ENCODE data around the gene ZEB2.

The ZEB2 gene

GRCh38 chr2:144452169-144452988 is 67.5 kb downstream of the ZEB2 start:
- no peak for DNase-seq (ENCODE audit: low read depth in 3 of 3)

- DNase-seq (ENCODE audit: low read depth in 3 of 3), result no peak
Observed at GRCh38 chr2:144451443-144451842, 68.5 kb downstream of the ZEB2 start.

- no peak for DNase-seq (ENCODE audit: low read depth in 3 of 3)
Observed at GRCh38 chr2:144449028-144449406, 70.9 kb downstream of the ZEB2 start.

- no peak for DNase-seq (ENCODE audit: low read depth in 3 of 3)
Observed at GRCh38 chr2:144448389-144449027, 71.4 kb downstream of the ZEB2 start.

GRCh38 chr2:144447535-144447934 is 72.4 kb downstream of the ZEB2 start:
- no peak for DNase-seq (ENCODE audit: low read depth in 3 of 3)

- no peak for DNase-seq (ENCODE audit: low read depth in 3 of 3)
Observed at GRCh38 chr2:144446136-144446535, 73.8 kb downstream of the ZEB2 start.

- DNase-seq (ENCODE audit: low read depth in 3 of 3), result no peak
Observed at GRCh38 chr2:144445196-144445595, 74.7 kb downstream of the ZEB2 start.

- DNase-seq (ENCODE audit: low read depth in 3 of 3), result no peak
Observed at GRCh38 chr2:144443837-144444817, 75.8 kb downstream of the ZEB2 start.

GRCh38 chr2:144441711-144442141 is 78.2 kb downstream of the ZEB2 start:
- DNase-seq (ENCODE audit: low read depth in 3 of 3), result no peak

- no peak for DNase-seq (ENCODE audit: low read depth in 3 of 3)
Observed at GRCh38 chr2:144439993-144440392, 79.9 kb downstream of the ZEB2 start.

- no peak for DNase-seq (ENCODE audit: low read depth in 3 of 3)
Observed at GRCh38 chr2:144438801-144439631, 80.9 kb downstream of the ZEB2 start.

GRCh38 chr2:144437636-144438035 is 82.3 kb downstream of the ZEB2 start:
- no peak for DNase-seq (ENCODE audit: low read depth in 3 of 3)

GRCh38 chr2:144434425-144435222 is 85.3 kb downstream of the ZEB2 start:
- DNase-seq (ENCODE audit: low read depth in 3 of 3), result no peak

GRCh38 chr2:144432921-144433320 is 87.0 kb downstream of the ZEB2 start:
- no peak for DNase-seq (ENCODE audit: low read depth in 3 of 3)

- no peak for DNase-seq (ENCODE audit: low read depth in 3 of 3)
Observed at GRCh38 chr2:144431998-144432397, 87.9 kb downstream of the ZEB2 start.

GRCh38 chr2:144431392-144431783 is 88.5 kb downstream of the ZEB2 start:
- DNase-seq (ENCODE audit: low read depth in 3 of 3), result no peak

GRCh38 chr2:144430722-144431391 is 89.1 kb downstream of the ZEB2 start:
- DNase-seq (ENCODE audit: low read depth in 3 of 3), result no peak

- no peak for DNase-seq (ENCODE audit: low read depth in 3 of 3)
Observed at GRCh38 chr2:144429396-144430112, 90.4 kb downstream of the ZEB2 start.

- DNase-seq (ENCODE audit: low read depth in 3 of 3), result no peak
Observed at GRCh38 chr2:144426981-144427479, 92.9 kb downstream of the ZEB2 start.
